ENCODE results near the gene ADORA1.

Gene ADORA1

DNA sequence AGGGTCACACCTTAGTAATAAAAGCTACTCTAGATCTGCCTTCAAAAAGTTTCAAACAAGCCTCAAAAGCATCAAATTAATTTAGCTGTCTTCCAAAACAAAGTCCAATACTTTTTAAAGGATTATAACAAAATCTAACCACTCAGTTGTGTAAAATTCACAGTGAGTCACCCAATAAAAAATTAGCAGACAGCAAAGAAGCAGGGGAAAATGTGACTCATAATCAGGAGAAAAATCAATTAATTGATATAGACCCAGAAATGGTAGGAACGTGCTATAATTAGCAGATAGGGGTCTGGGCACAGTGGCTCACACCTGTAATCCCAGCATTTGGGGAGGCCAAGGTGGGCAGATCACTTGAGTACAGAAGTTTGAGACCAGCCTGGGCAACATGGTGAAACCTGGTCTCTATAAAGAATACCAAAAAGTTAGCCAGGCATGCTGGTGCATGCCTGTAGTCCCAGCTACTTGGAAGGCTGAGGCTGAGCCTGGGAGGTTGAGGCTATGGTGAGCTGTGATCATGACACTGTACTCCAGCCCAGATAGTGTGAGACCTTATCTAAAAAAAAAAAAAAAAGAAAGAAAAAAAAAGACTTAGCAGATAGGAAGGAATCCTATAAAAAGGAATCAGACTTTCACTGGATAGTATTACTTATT is 33.6 kb upstream of the ADORA1 start:
- in situ Hi-C loops (cut with MboI; ENCODE audit: low sequenced_read_pairs) = no loop called here

- in situ Hi-C loops (cut with MboI; ENCODE audit: low sequenced_read_pairs) = no loop called here
These were observed 32.4 kb upstream of the ADORA1 start for GRCh38 chr1:203095061-203095690.

GRCh38 chr1:203096566-203096965 is 31.0 kb upstream of the ADORA1 start:
- in situ Hi-C loops (cut with MboI; ENCODE audit: low sequenced_read_pairs) = no loop called here

DNA sequence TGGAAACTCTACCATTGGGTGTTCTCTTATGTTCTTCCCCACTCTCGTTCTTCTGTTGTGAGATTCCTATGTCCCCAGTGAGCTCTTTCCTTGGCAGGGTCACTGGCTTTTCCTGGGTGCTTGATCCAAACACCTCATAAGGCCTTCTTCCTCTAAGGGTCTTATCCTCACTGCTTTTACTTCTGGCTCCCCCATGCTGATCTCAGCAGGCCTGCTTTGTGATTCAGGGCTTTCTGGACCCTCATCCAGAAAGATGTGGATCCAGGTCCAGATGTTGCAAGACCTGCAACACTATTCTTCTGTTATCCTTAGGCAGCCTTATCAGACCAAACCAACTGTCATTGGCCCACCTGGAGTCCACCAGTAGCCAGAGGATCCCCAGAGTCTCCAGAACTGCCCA is 30.5 kb upstream of the ADORA1 start:
- in situ Hi-C loops (cut with MboI; ENCODE audit: low sequenced_read_pairs) = no loop called here

GRCh38 chr1:203098445-203098844 is 29.1 kb upstream of the ADORA1 start:
- in situ Hi-C loops (cut with MboI; ENCODE audit: low sequenced_read_pairs) = no loop called here

- in situ Hi-C loops (cut with MboI; ENCODE audit: low sequenced_read_pairs) = no loop called here
These were observed 28.5 kb upstream of the ADORA1 start for GRCh38 chr1:203098914-203099520.

- in situ Hi-C loops (cut with MboI; ENCODE audit: low sequenced_read_pairs) = no loop called here
These were observed 27.6 kb upstream of the ADORA1 start for GRCh38 chr1:203099805-203100515.

- in situ Hi-C loops (cut with MboI; ENCODE audit: low sequenced_read_pairs) = no loop called here
These were observed 27.0 kb upstream of the ADORA1 start for GRCh38 chr1:203100516-203100869.

DNA sequence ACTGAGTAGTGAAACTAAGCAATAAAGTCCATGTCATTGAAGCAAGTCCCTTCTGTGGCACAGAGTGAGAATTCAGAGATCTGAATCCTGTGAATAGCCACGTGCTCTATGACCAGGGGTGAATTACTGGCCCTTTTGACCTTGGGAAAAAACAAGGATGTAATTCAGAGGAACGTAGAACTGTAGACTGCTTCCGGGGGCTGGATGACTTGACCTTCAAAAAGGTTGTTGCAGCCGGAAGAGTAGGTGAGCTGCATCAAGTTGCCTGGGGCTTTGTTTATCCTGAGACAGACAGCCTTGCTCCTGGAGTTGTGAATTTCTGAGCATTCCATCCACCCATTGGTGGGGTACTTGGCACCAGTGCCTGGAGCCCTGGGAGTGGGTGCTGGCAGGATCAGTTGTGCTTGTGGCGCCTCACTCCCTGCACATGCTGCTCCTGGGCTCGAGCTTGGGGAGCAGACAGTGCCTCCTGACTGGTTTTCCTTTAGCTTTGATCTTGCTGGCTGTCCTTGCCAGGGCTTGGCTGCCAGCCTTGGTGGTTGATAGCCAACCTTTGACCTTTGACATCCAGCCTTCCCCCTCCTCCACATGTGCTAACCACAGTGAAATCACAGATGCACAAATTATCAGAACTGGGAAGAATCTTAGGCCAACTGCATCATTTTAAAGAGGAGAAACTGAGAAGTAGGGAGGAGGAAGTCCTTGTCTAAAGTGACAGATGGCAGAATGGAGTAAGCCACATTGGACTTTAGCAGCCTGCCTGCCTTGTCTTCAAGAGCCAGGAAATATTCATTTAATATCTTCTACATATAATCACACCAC is 25.5 kb upstream of the ADORA1 start:
- in situ Hi-C loops (cut with MboI; ENCODE audit: low sequenced_read_pairs) = no loop called here

GRCh38 chr1:203103216-203103615 is 24.3 kb upstream of the ADORA1 start:
- in situ Hi-C loops (cut with MboI; ENCODE audit: low sequenced_read_pairs) = no loop called here

GRCh38 chr1:203103829-203104495 is 23.6 kb upstream of the ADORA1 start:
- in situ Hi-C loops (cut with MboI; ENCODE audit: low sequenced_read_pairs) = no loop called here

DNA sequence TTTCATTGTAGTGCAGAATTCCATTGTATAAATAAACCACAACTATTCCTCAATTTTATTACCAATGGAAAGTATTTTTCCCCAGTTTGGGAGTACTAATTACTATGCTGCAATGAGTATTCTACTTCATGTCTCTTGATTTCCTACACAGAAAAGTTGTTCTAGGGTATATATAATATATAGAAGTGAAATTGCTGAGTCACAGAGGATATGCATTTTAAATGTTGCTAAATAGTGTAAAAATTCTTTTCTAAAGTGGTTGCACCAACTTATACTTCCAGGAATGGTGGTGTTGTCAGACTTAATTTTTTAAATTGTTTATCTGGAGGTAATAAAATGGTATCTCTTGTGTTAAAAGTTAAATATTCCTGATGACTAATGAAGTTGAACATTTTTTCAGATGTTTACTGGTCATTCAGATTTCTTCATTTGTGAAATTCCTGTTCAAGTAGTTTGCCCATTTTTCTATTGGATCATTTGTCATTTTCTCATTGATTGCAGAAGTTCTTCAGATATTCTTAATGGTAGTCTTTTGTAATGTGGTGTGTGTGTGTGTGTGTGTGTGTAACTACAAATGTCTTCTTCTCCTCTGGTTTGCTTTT is 22.6 kb upstream of the ADORA1 start:
- in situ Hi-C loops (cut with MboI; ENCODE audit: low sequenced_read_pairs) = no loop called here

GRCh38 chr1:203112475-203112874 is 15.1 kb upstream of the ADORA1 start:
- in situ Hi-C loops (cut with MboI; ENCODE audit: low sequenced_read_pairs) = no loop called here

GRCh38 chr1:203113308-203113707 is 14.2 kb upstream of the ADORA1 start:
- in situ Hi-C loops (cut with MboI; ENCODE audit: low sequenced_read_pairs) = no loop called here

- in situ Hi-C loops (cut with MboI; ENCODE audit: low sequenced_read_pairs) = no loop called here
These were observed 13.3 kb upstream of the ADORA1 start for GRCh38 chr1:203114202-203114601.

DNA sequence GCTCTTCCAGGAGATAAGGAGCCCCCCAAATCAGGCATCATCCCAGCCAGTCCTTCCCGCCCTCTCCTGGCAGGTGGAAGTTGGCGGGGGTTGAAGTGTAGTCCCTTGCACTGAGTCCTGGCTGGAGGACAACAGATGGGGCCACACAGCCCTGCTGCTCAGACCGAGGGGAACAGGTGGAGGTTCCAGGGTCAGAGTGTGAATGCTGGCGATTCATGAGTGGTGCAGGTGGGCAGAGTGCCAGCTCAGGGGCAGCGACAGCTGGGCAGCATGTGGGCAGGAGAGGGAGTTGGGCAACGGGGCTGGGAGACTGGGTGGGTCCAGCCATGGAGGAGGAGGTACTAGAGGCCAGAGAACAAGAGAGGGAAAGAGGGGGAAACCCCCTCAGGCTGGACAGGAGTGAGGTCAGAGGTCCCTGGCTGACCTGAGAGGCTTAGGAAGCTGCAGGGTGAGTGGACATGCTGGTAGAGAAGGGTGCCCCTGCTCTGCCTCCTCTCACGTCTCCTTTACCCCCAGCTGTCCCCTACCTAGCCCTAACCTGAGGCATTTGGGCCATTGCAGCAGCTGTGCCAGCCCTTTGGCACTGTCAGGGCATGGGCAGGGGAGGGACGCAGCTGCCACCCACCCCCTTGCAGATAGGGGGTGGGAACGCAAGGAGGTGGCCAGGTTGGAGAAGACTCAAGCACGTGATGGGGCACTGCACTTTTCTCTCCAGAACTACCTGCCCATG is 11.3 kb upstream of the ADORA1 start:
- in situ Hi-C loops (cut with MboI; ENCODE audit: low sequenced_read_pairs) = no loop called here

- in situ Hi-C loops (cut with MboI; ENCODE audit: low sequenced_read_pairs) = no loop called here
These were observed 9.6 kb upstream of the ADORA1 start for GRCh38 chr1:203117611-203118575.

Measured in HL-60/S4 (cell line).